NB4 (cell line): ENCODE measurements around the gene TNFRSF12A.

Experiments used
- MYC ChIP-seq: IDR thresholded peaks from 2 replicates; pipeline ENCODE4 v1.6.1; 2011; ENCODE audit warnings: low read depth, low read length
- POLR2A ChIP-seq: IDR thresholded peaks from 2 replicates; pipeline ENCODE4 v1.6.1; 2011; ENCODE audit warnings: mild to moderate bottlenecking; ENCODE audit not compliant: insufficient read length; ENCODE audit errors: extremely low read depth
- TF ChIP-seq, protein P1 (sequence below): IDR thresholded peaks from one replicate; pipeline ENCODE4 v1.5.1; 2012; ENCODE audit warnings: low read depth, low read length
- TF ChIP-seq, protein P2 (sequence below): IDR thresholded peaks from 2 replicates; pipeline ENCODE4 v1.6.1; 2011; ENCODE audit warnings: low read depth, low read length

DNA sequence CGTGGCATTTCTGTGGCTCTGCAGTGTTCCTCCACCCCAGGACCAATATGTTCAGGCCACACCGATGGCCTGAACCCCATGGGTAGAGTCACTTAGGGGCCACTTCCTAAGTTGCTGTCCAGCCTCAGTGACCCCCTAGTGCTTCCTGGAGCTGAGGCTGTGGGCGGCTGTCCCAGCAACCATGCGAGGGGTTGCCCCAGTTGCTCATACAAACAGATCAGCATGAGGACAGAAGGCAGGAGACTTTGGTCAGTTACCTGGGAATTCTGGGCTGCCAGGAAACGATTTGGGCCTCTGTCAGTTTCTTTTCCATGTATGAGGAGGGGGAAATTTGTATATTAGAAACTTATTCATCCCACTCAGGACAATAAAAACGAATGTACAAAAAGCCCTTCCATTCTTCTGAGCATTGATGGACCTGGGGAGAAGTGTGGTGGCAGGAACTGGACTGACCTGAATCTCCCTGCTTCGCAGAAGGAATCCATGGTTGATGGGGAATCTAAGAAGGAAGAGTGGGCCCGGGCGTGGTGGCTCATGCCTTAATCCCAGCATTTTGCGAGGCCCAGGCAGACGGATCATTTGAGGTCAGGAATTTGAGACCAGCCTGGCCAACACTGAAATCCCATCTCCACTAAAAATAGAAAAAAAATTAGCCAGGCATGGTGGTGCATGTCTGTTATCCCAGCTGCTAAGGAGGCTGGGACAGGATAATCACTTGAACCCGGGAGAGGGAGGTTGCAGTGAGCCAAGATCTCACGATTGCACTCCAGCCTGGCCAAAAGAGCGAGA is 40.4 kb downstream of the TNFRSF12A start:
- TF ChIP-seq POLR2A, result no peak
- TF ChIP-seq, protein P1, sequence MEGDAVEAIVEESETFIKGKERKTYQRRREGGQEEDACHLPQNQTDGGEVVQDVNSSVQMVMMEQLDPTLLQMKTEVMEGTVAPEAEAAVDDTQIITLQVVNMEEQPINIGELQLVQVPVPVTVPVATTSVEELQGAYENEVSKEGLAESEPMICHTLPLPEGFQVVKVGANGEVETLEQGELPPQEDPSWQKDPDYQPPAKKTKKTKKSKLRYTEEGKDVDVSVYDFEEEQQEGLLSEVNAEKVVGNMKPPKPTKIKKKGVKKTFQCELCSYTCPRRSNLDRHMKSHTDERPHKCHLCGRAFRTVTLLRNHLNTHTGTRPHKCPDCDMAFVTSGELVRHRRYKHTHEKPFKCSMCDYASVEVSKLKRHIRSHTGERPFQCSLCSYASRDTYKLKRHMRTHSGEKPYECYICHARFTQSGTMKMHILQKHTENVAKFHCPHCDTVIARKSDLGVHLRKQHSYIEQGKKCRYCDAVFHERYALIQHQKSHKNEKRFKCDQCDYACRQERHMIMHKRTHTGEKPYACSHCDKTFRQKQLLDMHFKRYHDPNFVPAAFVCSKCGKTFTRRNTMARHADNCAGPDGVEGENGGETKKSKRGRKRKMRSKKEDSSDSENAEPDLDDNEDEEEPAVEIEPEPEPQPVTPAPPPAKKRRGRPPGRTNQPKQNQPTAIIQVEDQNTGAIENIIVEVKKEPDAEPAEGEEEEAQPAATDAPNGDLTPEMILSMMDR, result no peak
- TF ChIP-seq MYC, result no peak
- TF ChIP-seq, protein P2, sequence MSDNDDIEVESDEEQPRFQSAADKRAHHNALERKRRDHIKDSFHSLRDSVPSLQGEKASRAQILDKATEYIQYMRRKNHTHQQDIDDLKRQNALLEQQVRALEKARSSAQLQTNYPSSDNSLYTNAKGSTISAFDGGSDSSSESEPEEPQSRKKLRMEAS, result no peak
